HG02938 (cell line): ENCODE measurements around the gene REG1A.

Experiments used
- ATAC-seq: cut with Tn5 transposase; IDR thresholded peaks from one replicate; pipeline ENCODE4 v1.9.1; 2021; ENCODE audit warnings: mild to moderate bottlenecking, moderate library complexity; ENCODE audit not compliant: unreplicated experiment

Gene REG1A

DNA sequence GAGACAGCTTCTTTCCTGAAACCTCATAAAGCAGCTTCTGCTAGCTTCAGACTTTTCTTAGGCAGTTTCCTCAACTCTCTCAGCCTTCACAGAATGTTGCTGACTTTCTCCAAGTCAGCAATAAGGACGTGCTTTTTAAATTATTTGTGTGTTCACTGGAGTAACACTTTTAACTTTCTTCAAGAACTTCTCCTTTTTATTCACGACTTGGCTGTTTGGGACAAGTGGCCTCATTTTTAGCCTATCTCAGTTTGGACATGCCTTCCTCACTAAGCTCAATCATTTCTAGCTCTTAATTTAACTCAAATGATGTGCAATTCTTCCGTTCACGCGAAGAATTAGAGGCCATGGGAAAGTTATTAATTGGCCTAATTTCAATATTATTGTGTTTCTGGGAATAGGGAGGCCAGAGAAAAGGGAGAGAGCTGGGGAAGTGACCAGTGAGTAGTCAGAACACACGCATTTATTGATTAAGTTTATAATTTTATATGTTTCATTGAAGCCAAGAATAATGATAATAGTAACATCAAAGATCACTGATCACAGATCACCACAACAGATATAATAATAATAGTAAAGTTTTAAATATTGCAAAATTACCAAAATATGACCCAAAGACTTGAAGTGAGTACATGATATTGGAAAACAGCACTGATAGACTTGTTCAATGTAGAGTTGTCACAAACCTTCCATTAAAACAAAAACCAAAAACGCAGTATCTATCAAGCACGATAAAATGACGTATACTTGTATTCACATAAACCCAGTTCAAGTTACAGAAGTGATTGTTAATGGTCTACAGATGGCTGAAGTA, 4.8 kb downstream of the REG1A start:
- ATAC-seq, result no peak

DNA sequence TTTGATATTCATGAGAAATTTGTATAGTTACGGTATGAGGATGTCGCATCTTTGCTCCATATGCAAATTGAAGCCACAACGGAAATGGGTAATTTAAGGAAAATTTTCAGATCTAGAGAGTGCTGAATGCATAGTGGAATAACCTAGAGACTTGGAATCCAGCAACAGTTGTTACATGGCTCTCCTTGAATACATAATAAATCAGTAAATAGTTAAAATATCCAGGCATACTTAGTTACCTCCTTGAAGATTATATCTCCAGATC, 5.4 kb downstream of the REG1A start:
- ATAC-seq, result no peak

DNA sequence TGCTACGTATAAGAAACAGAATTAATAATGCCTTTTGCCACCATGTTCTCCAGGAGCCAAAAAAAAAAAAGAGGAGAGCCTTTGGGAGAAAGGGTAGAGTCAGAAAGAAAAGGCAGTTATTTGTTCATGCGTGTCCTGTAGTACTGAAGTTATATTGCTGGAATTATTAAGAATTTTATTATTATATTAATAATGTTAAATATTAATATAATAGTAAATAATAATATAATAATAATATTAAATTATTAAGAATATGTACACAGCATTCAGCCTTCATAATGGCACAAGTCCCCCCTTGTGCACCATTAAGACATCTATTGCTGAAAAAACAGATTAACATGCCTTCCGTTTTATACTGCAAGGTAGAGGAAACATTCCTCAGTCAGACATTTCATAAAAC, 8.1 kb downstream of the REG1A start:
- no peak for ATAC-seq

DNA sequence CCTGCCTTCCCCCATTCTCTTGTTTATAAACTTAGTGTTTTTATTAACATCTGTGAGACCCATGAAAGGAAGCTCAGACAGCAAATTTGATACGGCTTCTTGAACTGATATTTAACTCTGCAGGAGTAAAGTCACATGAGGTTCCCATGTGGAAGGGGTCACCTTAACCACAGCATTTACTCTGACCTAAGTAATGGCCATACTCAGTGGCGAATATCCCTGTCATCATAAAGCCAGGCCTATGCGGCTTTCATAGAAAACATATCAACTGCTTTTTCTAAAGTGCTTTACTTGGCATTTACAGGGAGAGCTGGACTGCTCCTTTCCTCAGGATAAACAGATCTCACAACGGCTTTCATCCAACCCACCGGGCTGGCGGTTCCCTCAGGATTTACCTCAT, 9.0 kb downstream of the REG1A start:
- ATAC-seq, result no peak

DNA sequence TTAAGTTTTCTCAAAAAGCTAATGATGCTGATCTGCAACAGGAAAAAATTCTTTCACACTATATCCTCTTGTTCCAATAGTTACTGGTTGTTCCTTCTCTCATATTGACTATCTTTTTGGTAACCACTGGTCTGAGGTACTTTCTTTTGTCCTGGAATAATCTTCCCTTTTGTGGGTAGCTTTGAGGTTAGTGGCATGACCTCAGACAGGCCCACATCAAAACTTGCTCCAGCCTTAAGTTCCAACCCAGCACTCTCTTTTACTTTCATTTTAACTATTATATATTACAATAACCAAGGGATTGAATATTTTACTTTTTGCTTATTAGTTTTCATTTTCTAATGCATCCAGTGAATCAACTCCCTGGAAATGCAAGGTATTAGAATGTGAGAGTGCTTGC, 9.5 kb downstream of the REG1A start:
- ATAC-seq, result no peak

DNA sequence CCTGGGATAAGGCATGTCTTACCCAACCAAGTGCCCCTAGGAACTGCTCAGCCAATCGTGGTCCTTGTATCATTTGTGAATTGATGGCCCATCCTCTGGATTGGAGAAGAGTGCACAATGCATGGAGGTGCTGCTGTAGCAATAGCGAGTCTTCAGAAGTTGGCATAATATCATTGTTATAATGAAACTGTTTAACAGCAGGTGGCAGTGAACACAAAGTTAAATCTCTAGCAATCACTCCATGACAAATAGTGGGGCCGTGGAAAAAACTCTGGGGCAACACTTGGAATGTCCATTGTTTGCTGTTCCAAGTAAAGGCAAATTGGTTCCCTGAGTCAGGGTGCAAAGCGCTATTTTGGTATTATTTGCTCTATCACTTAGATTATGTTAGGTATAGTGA, 11.4 kb downstream of the REG1A start:
- no peak for ATAC-seq

DNA sequence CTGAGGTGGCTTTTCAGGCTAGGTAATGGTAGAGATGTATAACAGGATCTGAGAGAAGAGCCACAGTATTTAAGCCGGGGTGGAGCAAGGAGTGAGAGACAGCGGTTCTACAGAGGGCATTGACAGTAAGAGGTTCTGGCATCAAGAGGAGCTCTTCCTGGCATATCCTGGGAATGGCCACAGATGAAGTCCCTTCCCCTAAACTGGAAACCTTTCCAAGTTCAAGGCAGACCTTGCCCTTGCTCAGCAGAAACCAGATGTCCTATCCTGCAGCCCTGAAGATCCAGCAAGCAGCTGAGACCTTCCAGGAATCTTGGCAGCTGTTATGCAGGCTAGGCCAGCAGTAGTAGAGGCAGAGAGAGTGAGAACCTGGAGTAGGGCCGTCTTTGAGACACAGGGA, 18.1 kb downstream of the REG1A start:
- ATAC-seq, result no peak

DNA sequence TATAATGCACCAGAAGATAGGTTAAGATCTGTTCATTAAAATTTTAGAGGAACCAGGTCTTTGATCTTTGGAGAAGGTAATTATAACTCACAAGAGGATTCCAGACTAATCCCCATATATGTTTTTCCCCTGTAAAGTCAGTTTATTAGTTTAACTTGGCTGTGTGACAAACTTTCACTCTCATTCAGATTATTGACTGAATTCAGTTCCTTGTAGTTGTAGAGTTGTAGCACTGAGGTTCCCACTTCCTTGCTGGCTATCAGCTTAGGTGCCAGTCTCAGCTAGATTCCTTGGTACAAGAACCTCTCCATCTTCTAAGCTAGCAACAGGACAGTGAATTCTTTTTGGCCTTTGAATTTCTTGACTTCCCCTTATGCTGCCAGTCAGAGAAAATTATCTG, 19.1 kb downstream of the REG1A start:
- ATAC-seq, result no peak

DNA sequence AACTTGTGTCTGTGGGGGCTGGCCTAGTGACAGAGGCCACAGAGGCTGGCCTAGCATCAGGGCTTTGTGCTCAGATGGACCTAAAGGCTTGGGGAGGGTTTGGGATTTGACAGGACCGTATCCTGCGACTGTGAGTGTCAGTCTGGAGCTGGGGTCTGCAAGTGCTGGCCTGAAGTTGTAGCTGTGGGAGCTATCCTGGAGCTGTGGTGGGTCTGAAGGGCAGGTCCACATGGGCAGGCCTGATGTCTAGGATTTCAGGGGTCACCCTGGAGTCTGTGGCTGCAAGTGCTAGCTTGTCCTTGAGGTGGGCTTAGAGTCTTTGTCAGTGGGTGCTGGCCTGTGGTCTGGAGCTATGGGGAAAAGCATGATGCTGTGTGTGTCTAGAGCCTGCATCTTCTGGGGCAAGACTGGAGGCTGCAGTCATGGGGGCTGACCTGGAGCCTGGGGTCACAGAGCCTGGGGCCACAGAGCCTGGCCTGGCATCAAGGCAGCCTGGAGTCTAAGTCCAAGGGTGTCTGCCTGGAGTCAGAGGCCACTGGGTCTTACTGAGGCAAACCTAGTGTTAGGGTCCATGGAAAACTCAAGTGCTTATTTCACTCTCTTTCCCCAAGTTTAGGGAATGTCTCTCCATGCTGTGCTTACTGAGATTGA, 35.7 kb downstream of the REG1A start:
- ATAC-seq, result no peak

DNA sequence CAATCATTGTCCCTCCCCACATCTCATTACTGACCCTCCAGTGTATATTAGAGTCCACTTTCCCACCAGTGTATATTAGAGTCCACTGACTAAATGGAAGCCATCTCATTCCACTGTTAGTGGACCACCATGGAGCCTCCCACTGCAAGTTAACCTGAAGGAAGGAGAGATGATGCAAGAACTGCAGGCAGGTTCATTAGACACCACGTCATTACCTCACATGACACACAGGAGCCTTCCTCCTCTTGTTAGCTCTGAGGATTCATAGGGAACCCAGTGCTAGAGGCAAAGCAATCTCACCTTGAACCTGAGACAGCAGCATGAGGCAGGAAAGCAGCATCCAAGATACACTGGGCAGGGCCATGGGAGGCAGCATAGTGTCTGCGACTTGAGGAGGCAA, 38.7 kb downstream of the REG1A start:
- ATAC-seq, result no peak

DNA sequence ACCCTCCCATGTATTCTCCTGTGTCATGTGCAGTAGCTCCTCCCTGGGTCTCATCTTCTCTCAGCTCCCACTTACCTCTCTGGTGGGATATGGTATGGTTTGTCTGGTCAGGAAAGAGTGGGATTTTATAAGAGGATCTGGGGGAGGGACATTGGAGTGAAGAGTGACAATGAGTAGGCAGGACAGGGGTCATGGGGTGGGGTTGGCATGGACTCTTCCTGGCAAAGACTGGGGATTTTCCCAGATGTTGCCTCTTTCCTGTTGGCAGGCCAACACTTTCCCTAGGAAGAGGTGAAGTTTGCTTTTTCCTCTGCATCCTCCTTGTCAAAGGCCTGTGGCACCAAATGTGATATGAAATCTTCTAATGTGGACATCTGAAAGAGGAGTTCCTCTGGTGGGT, 39.4 kb downstream of the REG1A start, which contains the start of gene REG3A:
Gene REG3A, minus strand, starts transcription at position 101 of the 400 bp plus-strand sequence. CDS start 348 bp downstream, outside the sequence.
- ATAC-seq, result no peak

DNA sequence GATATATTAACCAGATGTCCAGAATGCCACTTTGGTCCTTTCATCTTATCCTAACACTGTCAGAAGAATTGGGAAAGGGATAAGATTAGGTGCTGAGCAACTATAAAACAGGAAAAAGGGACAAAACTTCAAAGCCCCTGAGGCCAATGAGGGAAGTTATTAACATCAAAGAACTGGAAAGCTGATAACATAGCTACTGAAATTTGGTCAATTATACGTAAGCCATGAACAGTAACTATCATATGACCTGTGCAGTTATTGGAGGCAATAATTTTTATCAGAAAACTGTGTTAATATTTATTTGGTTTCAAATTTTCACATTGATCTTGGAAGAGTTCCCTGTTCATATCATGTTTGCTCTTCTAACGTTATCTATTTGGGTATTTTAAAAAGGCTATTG, 41.8 kb downstream of the REG1A start:
- no peak for ATAC-seq

DNA sequence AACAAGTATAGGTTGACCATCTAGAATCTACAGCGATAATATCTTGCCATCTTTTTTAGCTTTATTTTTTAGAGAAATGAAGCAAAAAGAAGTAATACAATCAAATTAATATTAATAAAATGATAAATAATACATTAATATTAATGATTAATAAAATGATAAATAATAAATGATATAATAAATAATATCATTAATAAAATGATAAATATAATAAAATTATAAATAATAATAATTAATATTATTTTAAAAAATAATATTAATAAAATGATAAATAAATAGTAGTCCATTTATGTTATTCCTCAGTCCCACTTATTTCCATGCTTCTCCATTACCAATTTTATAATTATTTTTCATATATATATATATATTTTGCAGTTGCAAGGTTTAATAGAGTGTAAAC, 42.5 kb downstream of the REG1A start:
- no peak for ATAC-seq

DNA sequence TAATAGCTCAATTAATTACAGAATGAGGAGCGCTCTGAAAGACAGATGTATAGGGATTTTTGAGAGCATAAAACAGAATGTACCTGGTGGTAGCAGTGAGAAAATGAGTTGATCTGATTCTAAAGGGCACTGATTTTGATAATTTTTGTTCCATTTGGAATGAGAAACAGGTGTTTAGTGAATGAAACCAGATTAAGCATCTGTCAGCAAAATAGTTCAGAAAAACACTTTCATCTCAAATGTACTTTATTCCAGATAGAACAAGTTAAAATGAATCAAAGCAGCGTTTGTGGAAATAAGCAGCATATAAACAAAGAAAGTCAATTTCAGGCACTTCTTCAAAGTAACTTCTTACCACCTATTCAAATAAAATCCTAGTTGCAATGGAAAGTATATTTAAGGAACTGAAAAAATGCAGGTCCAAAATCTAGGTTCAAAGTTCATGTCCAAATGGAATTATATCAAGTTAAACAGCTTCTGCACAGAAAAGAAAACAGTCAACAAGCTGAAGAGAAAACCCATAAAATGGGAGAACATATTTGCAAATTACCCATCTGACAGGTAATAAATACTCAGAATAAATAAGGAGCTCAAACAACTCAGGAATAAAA, 51.2 kb downstream of the REG1A start:
- ATAC-seq, result no peak
